GM23338 (cell line): Measurements from ENCODE around the gene UBTD1. TPM values are rescaled to one million over a fixed set of nuclear protein-coding genes. Genes with fewer than 3 reads are reported as not detected.

Source experiments
- ATAC-seq: fragments of 200-7000 bp; cut with Tn5 transposase; 3 replicates; pipeline ENCODE4 v1.9.1; 2020
- DNase-seq: peaks from one replicate; pipeline ENCODE4 v3.0.0-alpha.2; 2015; ENCODE audit warnings: low spot score
- H2AFZ ChIP-seq: fragments of 200-600 bp; sonication (generic); 2 replicates; pipeline ENCODE4 v1.8.0; 2016; ENCODE audit warnings: antibody characterized with exemption, mild to moderate bottlenecking, moderate library complexity
- H3F3A ChIP-seq: fragments of 200-600 bp; sonication (generic); replicated peaks from 2 replicates; pipeline ENCODE4 v1.8.0; 2017; ENCODE audit warnings: antibody characterized with exemption, mixed run types, low read depth
- H3K27ac ChIP-seq: fragments of 200-600 bp; sonication (generic); 2 replicates; pipeline ENCODE4 v1.6.1; 2016; ENCODE audit warnings: low read depth
- H3K27me3 ChIP-seq: fragments of 200-600 bp; sonication (generic); 2 replicates; pipeline ENCODE4 v1.8.0; 2016; ENCODE audit warnings: mild to moderate bottlenecking, mixed run types, moderate library complexity; ENCODE audit not compliant: insufficient read depth
- H3K36me3 ChIP-seq: fragments of 200-600 bp; sonication (generic); 2 replicates; pipeline ENCODE4 v1.8.0; 2016; ENCODE audit warnings: mild to moderate bottlenecking; ENCODE audit not compliant: insufficient read depth
- H3K4me1 ChIP-seq: fragments of 200-600 bp; sonication (generic); 2 replicates; pipeline ENCODE4 v1.8.0; 2016; ENCODE audit warnings: mild to moderate bottlenecking, moderate library complexity; ENCODE audit not compliant: insufficient read depth
- H3K4me2 ChIP-seq: fragments of 200-600 bp; sonication (generic); 2 replicates; pipeline ENCODE4 v1.7.1; 2017; ENCODE audit warnings: mixed run types
- H3K4me3 ChIP-seq: fragments of 200-600 bp; sonication (generic); 2 replicates; pipeline ENCODE4 v1.6.1; 2016; ENCODE audit warnings: mixed run types
- H3K79me2 ChIP-seq: fragments of 200-600 bp; sonication (generic); replicated peaks from 2 replicates; pipeline ENCODE4 v1.8.0; 2017; ENCODE audit warnings: mild to moderate bottlenecking; ENCODE audit not compliant: insufficient read depth
- H3K9me2 ChIP-seq: fragments of 200-600 bp; sonication (generic); 2 replicates; pipeline ENCODE4 v1.8.0; 2017; ENCODE audit not compliant: insufficient read depth
- H4K20me1 ChIP-seq: fragments of 200-600 bp; sonication (generic); replicated peaks from 2 replicates; pipeline ENCODE4 v1.8.0; 2017; ENCODE audit warnings: mild to moderate bottlenecking; ENCODE audit not compliant: insufficient read depth
- H3K27ac Mint-ChIP-seq: 2 replicates; pipeline ENCODE4 v1.8.0; 2020; ENCODE audit warnings: inconsistent platforms, mild to moderate bottlenecking, moderate library complexity, mixed read lengths
- H3K27me3 Mint-ChIP-seq: 3 replicates; pipeline ENCODE4 v1.8.0; 2022; ENCODE audit warnings: low read depth, mild to moderate bottlenecking, moderate library complexity, mixed read lengths, inconsistent platforms; ENCODE audit not compliant: insufficient read depth, poor library complexity
- H3K36me3 Mint-ChIP-seq: 3 replicates; pipeline ENCODE4 v1.8.0; 2021; ENCODE audit warnings: low read depth, mild to moderate bottlenecking, inconsistent platforms, moderate library complexity, mixed read lengths
- H3K4me1 Mint-ChIP-seq: 3 replicates; pipeline ENCODE4 v1.8.0; 2020; ENCODE audit warnings: mild to moderate bottlenecking, inconsistent platforms, mixed read lengths
- H3K4me3 Mint-ChIP-seq: 3 replicates; pipeline ENCODE4 v1.8.0; 2021; ENCODE audit warnings: moderate library complexity, mild to moderate bottlenecking, inconsistent platforms, mixed read lengths
- H3K9me3 Mint-ChIP-seq: 3 replicates; pipeline ENCODE4 v1.8.0; 2020; ENCODE audit warnings: moderate library complexity, mild to moderate bottlenecking, inconsistent platforms, mixed read lengths
- CREB1 ChIP-seq: fragments of 250-450 bp; sonication (Bioruptor Pico); IDR thresholded peaks from 2 replicates; pipeline ENCODE4 v1.5.0; 2020; ENCODE audit warnings: low read depth, mild to moderate bottlenecking, moderate library complexity
- EZH2phosphoT487 ChIP-seq: fragments of 200-600 bp; sonication (generic); IDR thresholded peaks from one replicate; pipeline ENCODE4 v1.8.1; 2018; ENCODE audit warnings: antibody characterized with exemption; ENCODE audit not compliant: unreplicated experiment
- NANOG ChIP-seq: IDR thresholded peaks from 2 replicates; pipeline ENCODE4 v1.6.1; 2016; ENCODE audit warnings: antibody characterized with exemption, borderline replicate concordance
- POLR2AphosphoS5 ChIP-seq: IDR thresholded peaks from 2 replicates; pipeline ENCODE4 v1.6.1; 2016; ENCODE audit warnings: antibody characterized with exemption, low read depth
- ZNF114 ChIP-seq: fragments of 250-450 bp; sonication (Bioruptor Pico); IDR thresholded peaks from 2 replicates; pipeline ENCODE4 v1.5.0; 2020; ENCODE audit warnings: mild to moderate bottlenecking, moderate library complexity
- ZNF331 ChIP-seq: fragments of 250-450 bp; sonication (Bioruptor Pico); IDR thresholded peaks from 2 replicates; pipeline ENCODE4 v1.5.0; 2020; ENCODE audit warnings: low read depth, mild to moderate bottlenecking, moderate library complexity
- ZNF462 ChIP-seq: fragments of 250-450 bp; sonication (Bioruptor Pico); IDR thresholded peaks from 2 replicates; pipeline ENCODE4 v1.5.0; 2020; ENCODE audit warnings: mild to moderate bottlenecking, moderate library complexity
- polyA plus RNA-seq: library from polyadenylated mRNA; unstranded; fragments of >200 nt; fragmentation: Nextera tagmentation; extraction: Ambion mirVana; gene quantifications from 2 replicates; pipeline ENCODE4 v1.2.1, GENCODE V29; 2016
- total RNA-seq: library from RNA; depleted of rRNA; stranded (reverse); fragments of >200 nt; shearing (Covaris generic); gene quantifications from 2 replicates; pipeline ENCODE4 v1.2.3, GENCODE V29; 2014
- TF ChIP-seq, protein P1 (sequence below): IDR thresholded peaks from one replicate; pipeline ENCODE4 v1.6.1; 2018; ENCODE audit warnings: antibody characterized with exemption; ENCODE audit not compliant: unreplicated experiment
- TF ChIP-seq, protein P2 (sequence below): IDR thresholded peaks from 2 replicates; pipeline ENCODE4 v1.6.1; 2016; ENCODE audit warnings: antibody characterized with exemption

UBTD1 gene
- total and polyA plus RNA-seq, 2 experiments from 2014 or later = 17.3 to 29.0 TPM

- H3K27ac ChIP-seq = no peak within 1 kb of the TSS
- ATAC-seq = no peak
- no peaks in the 10 kb centered on the region for H3K36me3 Mint-ChIP-seq
- H3K79me2 ChIP-seq = no peaks in the 10 kb centered on the region
- H3K36me3 ChIP-seq = no peaks in the 10 kb centered on the region
- H3K4me1 ChIP-seq = no peaks in the 10 kb centered on the region
- H3K4me2 ChIP-seq = no peak within 1 kb of the TSS
- 0 out of 2 replicates have a peak, but pooled peaks cover 3% of the 10 kb centered on the region for H3K9me2 ChIP-seq
- no peak within 1 kb of the TSS for H2AFZ ChIP-seq
- H3K4me1 Mint-ChIP-seq = peaks cover 1% of the 10 kb centered on the region; the same call in 1 of the 3 replicates
- no peak for DNase-seq
- TF ChIP-seq POLR2AphosphoS5 = no peak
- no peaks in the 10 kb centered on the region for H3K27me3 ChIP-seq
- no peaks in the 10 kb centered on the region for H4K20me1 ChIP-seq
- H3F3A ChIP-seq = no peaks in the 10 kb centered on the region
- no peak within 1 kb of the TSS for H3K4me3 ChIP-seq
- H3K4me3 Mint-ChIP-seq = no peak within 1 kb of the TSS
- no peaks in the 10 kb centered on the region for H3K9me3 Mint-ChIP-seq
- no peak within 1 kb of the TSS for H3K27ac Mint-ChIP-seq
- peaks cover 4% of the 10 kb centered on the region for H3K27me3 Mint-ChIP-seq
These were observed 90.8 kb downstream of the UBTD1 start, which contains the start of gene C10orf62 for GRCh38 chr10:97589479-97589878. C10orf62 (plus strand) TSS chr10:97589721; CDS start chr10:97589898, 177 bp downstream.

DNA sequence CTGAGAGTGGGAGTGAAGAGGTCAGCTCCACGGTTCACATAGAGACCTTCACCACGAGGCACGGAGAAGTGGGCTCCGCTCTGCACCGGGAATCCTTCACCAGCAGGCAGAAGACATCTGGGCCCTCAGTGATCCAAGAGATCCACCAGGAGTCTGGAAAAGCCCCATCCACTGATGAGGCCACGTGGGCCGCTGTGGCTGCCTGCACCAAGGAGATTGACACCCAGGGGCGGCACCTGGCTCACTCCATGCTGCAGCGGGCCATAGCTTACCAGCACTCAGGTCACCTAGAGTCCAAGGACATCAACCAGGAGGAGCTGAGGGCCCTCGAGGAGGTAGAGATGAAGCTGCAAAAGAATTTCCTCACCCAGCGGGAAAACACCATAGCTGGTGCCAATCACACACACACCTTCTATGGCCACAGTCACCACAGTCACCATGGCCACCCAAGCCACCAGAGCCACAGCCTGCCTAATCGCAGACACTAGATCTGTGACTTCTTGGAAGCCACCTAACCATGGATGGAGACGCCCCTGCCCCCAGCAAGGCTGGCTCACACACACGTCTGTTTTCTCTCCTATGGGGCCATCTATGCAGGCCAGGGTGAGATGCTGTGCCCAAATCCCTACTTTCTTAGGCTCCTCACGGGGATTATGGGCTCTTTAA is 91.5 kb downstream of the UBTD1 start:
- no peak overlapping the region for H3K27ac ChIP-seq
- H3K4me2 ChIP-seq = no peak overlapping the region
- ATAC-seq (no peak), DNase-seq (no peak)
- H3K79me2 ChIP-seq = no peaks in the 10 kb centered on the region
- no peaks in the 10 kb centered on the region for H3K4me1 ChIP-seq
- no peak overlapping the region for H3K27ac Mint-ChIP-seq
- H4K20me1 ChIP-seq = no peaks in the 10 kb centered on the region
- 0 out of 2 replicates have a peak, but pooled peaks cover 3% of the 10 kb centered on the region for H3K9me2 ChIP-seq
- no peak overlapping the region for H3K4me3 ChIP-seq
- H2AFZ ChIP-seq = no peak overlapping the region
- H3K4me1 Mint-ChIP-seq = no peaks in the 10 kb centered on the region
- no peaks in the 10 kb centered on the region for H3F3A ChIP-seq
- H3K9me3 Mint-ChIP-seq = no peaks in the 10 kb centered on the region
- no peaks in the 10 kb centered on the region for H3K36me3 Mint-ChIP-seq
- H3K36me3 ChIP-seq = no peaks in the 10 kb centered on the region
- no peak overlapping the region for H3K4me3 Mint-ChIP-seq
- peaks cover 6% of the 10 kb centered on the region for H3K27me3 Mint-ChIP-seq
- no peaks in the 10 kb centered on the region for H3K27me3 ChIP-seq
- TF ChIP-seq CREB1 (CRISPR knock-in tag) = no peak
- no peak for TF ChIP-seq POLR2AphosphoS5
- no peak for TF ChIP-seq NANOG
- no peak for TF ChIP-seq ZNF462
- TF ChIP-seq ZNF114 (CRISPR knock-in tag) = no peak
- TF ChIP-seq, protein P1, sequence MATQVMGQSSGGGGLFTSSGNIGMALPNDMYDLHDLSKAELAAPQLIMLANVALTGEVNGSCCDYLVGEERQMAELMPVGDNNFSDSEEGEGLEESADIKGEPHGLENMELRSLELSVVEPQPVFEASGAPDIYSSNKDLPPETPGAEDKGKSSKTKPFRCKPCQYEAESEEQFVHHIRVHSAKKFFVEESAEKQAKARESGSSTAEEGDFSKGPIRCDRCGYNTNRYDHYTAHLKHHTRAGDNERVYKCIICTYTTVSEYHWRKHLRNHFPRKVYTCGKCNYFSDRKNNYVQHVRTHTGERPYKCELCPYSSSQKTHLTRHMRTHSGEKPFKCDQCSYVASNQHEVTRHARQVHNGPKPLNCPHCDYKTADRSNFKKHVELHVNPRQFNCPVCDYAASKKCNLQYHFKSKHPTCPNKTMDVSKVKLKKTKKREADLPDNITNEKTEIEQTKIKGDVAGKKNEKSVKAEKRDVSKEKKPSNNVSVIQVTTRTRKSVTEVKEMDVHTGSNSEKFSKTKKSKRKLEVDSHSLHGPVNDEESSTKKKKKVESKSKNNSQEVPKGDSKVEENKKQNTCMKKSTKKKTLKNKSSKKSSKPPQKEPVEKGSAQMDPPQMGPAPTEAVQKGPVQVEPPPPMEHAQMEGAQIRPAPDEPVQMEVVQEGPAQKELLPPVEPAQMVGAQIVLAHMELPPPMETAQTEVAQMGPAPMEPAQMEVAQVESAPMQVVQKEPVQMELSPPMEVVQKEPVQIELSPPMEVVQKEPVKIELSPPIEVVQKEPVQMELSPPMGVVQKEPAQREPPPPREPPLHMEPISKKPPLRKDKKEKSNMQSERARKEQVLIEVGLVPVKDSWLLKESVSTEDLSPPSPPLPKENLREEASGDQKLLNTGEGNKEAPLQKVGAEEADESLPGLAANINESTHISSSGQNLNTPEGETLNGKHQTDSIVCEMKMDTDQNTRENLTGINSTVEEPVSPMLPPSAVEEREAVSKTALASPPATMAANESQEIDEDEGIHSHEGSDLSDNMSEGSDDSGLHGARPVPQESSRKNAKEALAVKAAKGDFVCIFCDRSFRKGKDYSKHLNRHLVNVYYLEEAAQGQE = no peak
- TF ChIP-seq ZNF331 = no peak
- TF ChIP-seq, protein P2, sequence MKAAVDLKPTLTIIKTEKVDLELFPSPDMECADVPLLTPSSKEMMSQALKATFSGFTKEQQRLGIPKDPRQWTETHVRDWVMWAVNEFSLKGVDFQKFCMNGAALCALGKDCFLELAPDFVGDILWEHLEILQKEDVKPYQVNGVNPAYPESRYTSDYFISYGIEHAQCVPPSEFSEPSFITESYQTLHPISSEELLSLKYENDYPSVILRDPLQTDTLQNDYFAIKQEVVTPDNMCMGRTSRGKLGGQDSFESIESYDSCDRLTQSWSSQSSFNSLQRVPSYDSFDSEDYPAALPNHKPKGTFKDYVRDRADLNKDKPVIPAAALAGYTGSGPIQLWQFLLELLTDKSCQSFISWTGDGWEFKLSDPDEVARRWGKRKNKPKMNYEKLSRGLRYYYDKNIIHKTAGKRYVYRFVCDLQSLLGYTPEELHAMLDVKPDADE = no peak
- TF ChIP-seq EZH2phosphoT487 = no peak
